ENCODE results near the gene PNCK.

PNCK gene

GRCh38 chrX:153653556-153653955 is 20.1 kb downstream of the PNCK start:
- Histone ChIP-seq H3K27ac (no peak overlapping the region), H3K9me3 (no peaks in the 10 kb centered on the region), H3K4me1 (ENCODE audit: control insufficient read depth in 1 of 2, insufficient read depth in 1 of 2, low read depth in 1 of 2, low read length in 1 of 2) (no peaks in the 10 kb centered on the region), H3K4me3 (ENCODE audit: low read depth in 1 of 2, low read length in 1 of 2) (no peak overlapping the region), H3K27me3 (peaks cover 16% of the 10 kb centered on the region), H3K36me3 (no peaks in the 10 kb centered on the region)
- TF ChIP-seq CTCF (IDR thresholded peaks at IDR 0.05), result no peak

- no peaks in the 10 kb centered on the region for H3K9me3 ChIP-seq
- TF ChIP-seq CTCF (IDR thresholded peaks at IDR 0.05), result no peak
Observed at GRCh38 chrX:153651540-153652079, 22.0 kb downstream of the PNCK start.

GRCh38 chrX:153650959-153651358 is 22.7 kb downstream of the PNCK start:
- TF ChIP-seq CTCF (IDR thresholded peaks at IDR 0.05), result no peak
- no peak overlapping the region for H3K27ac ChIP-seq
- H3K4me3 ChIP-seq (ENCODE audit: low read depth in 1 of 2, low read length in 1 of 2), result no peak overlapping the region
- H3K27me3 ChIP-seq, result peaks cover 37% of the 10 kb centered on the region
- H3K9me3 ChIP-seq, result no peaks in the 10 kb centered on the region
- no peaks in the 10 kb centered on the region for H3K36me3 ChIP-seq
- peaks cover 0 to 3% of the 10 kb centered on the region in 2 experiments for H3K4me1 ChIP-seq (ENCODE audit: control insufficient read depth in 1 of 2, insufficient read depth in 1 of 2, low read depth in 1 of 2, low read length in 1 of 2)

More at GRCh38 chrX:153651540-153652079, 22.0 kb downstream of the PNCK start:
- Histone ChIP-seq H3K36me3 (no peaks in the 10 kb centered on the region), H3K4me3 (ENCODE audit: low read depth in 1 of 2, low read length in 1 of 2) (no peak overlapping the region), H3K27me3 (peaks cover 31% of the 10 kb centered on the region), H3K27ac (no peak overlapping the region), H3K4me1 (ENCODE audit: control insufficient read depth in 1 of 2, insufficient read depth in 1 of 2, low read depth in 1 of 2, low read length in 1 of 2) (peaks cover 0 to 3% of the 10 kb centered on the region in 2 experiments)

- Histone ChIP-seq H3K4me1 (ENCODE audit: control insufficient read depth in 1 of 2, insufficient read depth in 1 of 2, low read depth in 1 of 2, low read length in 1 of 2) (peaks cover 0 to 3% of the 10 kb centered on the region in 2 experiments), H3K27me3 (peaks cover 45% of the 10 kb centered on the region), H3K27ac (no peak overlapping the region), H3K36me3 (no peaks in the 10 kb centered on the region), H3K4me3 (ENCODE audit: low read depth in 1 of 2, low read length in 1 of 2) (no peak overlapping the region), H3K9me3 (no peaks in the 10 kb centered on the region)
- no peak for TF ChIP-seq CTCF (IDR thresholded peaks at IDR 0.05)
Observed at GRCh38 chrX:153649915-153650782, 23.5 kb downstream of the PNCK start.

GRCh38 chrX:153649178-153649914 is 24.3 kb downstream of the PNCK start:
- no peak for TF ChIP-seq CTCF (IDR thresholded peaks at IDR 0.05)
- peaks cover 53% of the 10 kb centered on the region for H3K27me3 ChIP-seq

More at GRCh38 chrX:153649178-153649914, 24.3 kb downstream of the PNCK start:
- H3K4me3 ChIP-seq (ENCODE audit: low read depth in 1 of 2, low read length in 1 of 2), result no peak overlapping the region
- peaks cover 0 to 3% of the 10 kb centered on the region in 2 experiments for H3K4me1 ChIP-seq (ENCODE audit: control insufficient read depth in 1 of 2, insufficient read depth in 1 of 2, low read depth in 1 of 2, low read length in 1 of 2)
- H3K27ac ChIP-seq, result no peak overlapping the region
- no peaks in the 10 kb centered on the region for H3K36me3 ChIP-seq
- no peaks in the 10 kb centered on the region for H3K9me3 ChIP-seq
